ENCODE measurements around the gene WDPCP. TPM values are rescaled to one million over a fixed set of nuclear protein-coding genes. Genes with fewer than 3 reads are reported as not detected.
"Not testable (repeated sequence)": the region's sequence is repeated elsewhere in the genome, so short reads cannot be mapped to it uniquely, and the experiment has no call there.

The WDPCP gene
- total RNA-seq, 2 donors from 2014 or later = 8.4 to 10.1 TPM

GRCh38 chr2:63444565-63445288 lies 143.6 kb downstream of the WDPCP start:
- DNase-seq (ENCODE audit: low spot score in 2 of 2) (no peak), ATAC-seq (peak; percentile 20 to 44)
- H3K27ac Mint-ChIP-seq = peak overlapping the region in 1 of 2 donors; percentile 62
- H3K36me3 Mint-ChIP-seq = no peaks in the 10 kb centered on the region
- no peaks in the 10 kb centered on the region for H3K9me3 Mint-ChIP-seq

GRCh38 chr2:63440612-63441011 lies 147.7 kb downstream of the WDPCP start:
- ATAC-seq (peak in 1 of 2 donors; percentile 48), DNase-seq (ENCODE audit: low spot score in 2 of 2) (no peak)
- H3K9me3 Mint-ChIP-seq = no peaks in the 10 kb centered on the region
- H3K36me3 Mint-ChIP-seq = no peaks in the 10 kb centered on the region
- no peak overlapping the region for H3K27ac Mint-ChIP-seq

GRCh38 chr2:63438181-63438580 lies 150.1 kb downstream of the WDPCP start:
- ATAC-seq = no peak
- H3K36me3 Mint-ChIP-seq = no peaks in the 10 kb centered on the region
- no peak for DNase-seq (ENCODE audit: low spot score in 2 of 2)
- no peaks in the 10 kb centered on the region for H3K9me3 Mint-ChIP-seq
- no peak overlapping the region for H3K27ac Mint-ChIP-seq

GRCh38 chr2:63436488-63436887 lies 151.8 kb downstream of the WDPCP start:
- H3K9me3 Mint-ChIP-seq = no peaks in the 10 kb centered on the region
- no peaks in the 10 kb centered on the region for H3K36me3 Mint-ChIP-seq
- no peak overlapping the region for H3K27ac Mint-ChIP-seq
- ATAC-seq (no peak), DNase-seq (ENCODE audit: low spot score in 2 of 2) (no peak)

- no peaks in the 10 kb centered on the region for H3K36me3 Mint-ChIP-seq
- no peaks in the 10 kb centered on the region for H3K9me3 Mint-ChIP-seq
- no peak for ATAC-seq
- no peak for DNase-seq (ENCODE audit: low spot score in 2 of 2)
- no peak overlapping the region for H3K27ac Mint-ChIP-seq
These were observed 153.2 kb downstream of the WDPCP start for GRCh38 chr2:63435070-63435469.

- no peaks in the 10 kb centered on the region for H3K9me3 Mint-ChIP-seq
- H3K27ac Mint-ChIP-seq = no peak overlapping the region
- H3K36me3 Mint-ChIP-seq = peaks cover 0 to 2% of the 10 kb centered on the region in 2 donors
- DNase-seq (ENCODE audit: low spot score in 2 of 2) (no peak), ATAC-seq (no peak)
These were observed 154.0 kb downstream of the WDPCP start for GRCh38 chr2:63434024-63435001.

- peaks cover 0 to 20% of the 10 kb centered on the region in 2 donors for H3K36me3 Mint-ChIP-seq
- H3K27ac Mint-ChIP-seq = peak overlapping the region in 1 of 2 donors; percentile 76
- no peaks in the 10 kb centered on the region for H3K9me3 Mint-ChIP-seq
- peak in 1 of 2 donors; percentile 30 for ATAC-seq
- DNase-seq (ENCODE audit: low spot score in 2 of 2) = no peak
These were observed 155.9 kb downstream of the WDPCP start for GRCh38 chr2:63432373-63432772.

GRCh38 chr2:63425606-63426005 lies 162.7 kb downstream of the WDPCP start:
- ATAC-seq (no peak), DNase-seq (ENCODE audit: low spot score in 2 of 2) (no peak)
- H3K9me3 Mint-ChIP-seq = peaks cover 0 to 5% of the 10 kb centered on the region in 2 donors
- no peak overlapping the region for H3K27ac Mint-ChIP-seq
- H3K36me3 Mint-ChIP-seq = peaks cover 0 to 25% of the 10 kb centered on the region in 2 donors

GRCh38 chr2:63425079-63425416 lies 163.2 kb downstream of the WDPCP start:
- ATAC-seq (no peak), DNase-seq (ENCODE audit: low spot score in 2 of 2) (no peak)
- Mint-ChIP-seq H3K27ac (no peak overlapping the region), H3K9me3 (peaks cover 0 to 5% of the 10 kb centered on the region in 2 donors), H3K36me3 (peaks cover 0 to 25% of the 10 kb centered on the region in 2 donors)

GRCh38 chr2:63424329-63425078 lies 163.8 kb downstream of the WDPCP start:
- peak; percentile 65 to 83 for ATAC-seq
- Mint-ChIP-seq H3K27ac (no peak overlapping the region), H3K36me3 (peaks cover 0 to 25% of the 10 kb centered on the region in 2 donors), H3K9me3 (peaks cover 0 to 5% of the 10 kb centered on the region in 2 donors)
- peak in 1 of 2 donors; percentile 44 for DNase-seq (ENCODE audit: low spot score in 2 of 2)

- Mint-ChIP-seq H3K9me3 (peaks cover 0 to 5% of the 10 kb centered on the region in 2 donors), H3K36me3 (peaks cover 0 to 7% of the 10 kb centered on the region in 2 donors)
- ATAC-seq = no peak
These were observed 165.7 kb downstream of the WDPCP start for GRCh38 chr2:63422556-63422955.

GRCh38 chr2:63408530-63408929 lies 179.7 kb downstream of the WDPCP start:
- H3K36me3 Mint-ChIP-seq = peaks cover 0 to 6% of the 10 kb centered on the region in 2 donors
- H3K9me3 Mint-ChIP-seq = no peaks in the 10 kb centered on the region
- DNase-seq (ENCODE audit: low spot score in 2 of 2) (no peak), ATAC-seq (no peak)
- peak overlapping the region in 1 of 2 donors; percentile 40 for H3K27ac Mint-ChIP-seq

More at GRCh38 chr2:63422556-63422955, 165.7 kb downstream of the WDPCP start:
- DNase-seq (ENCODE audit: low spot score in 2 of 2) = no peak
- H3K27ac Mint-ChIP-seq = no peak overlapping the region

GRCh38 chr2:63406641-63407040 lies 181.6 kb downstream of the WDPCP start:
- DNase-seq (ENCODE audit: low spot score in 2 of 2) = no peak
- peaks cover 0 to 3% of the 10 kb centered on the region in 2 donors for H3K9me3 Mint-ChIP-seq
- ATAC-seq = no peak
- peaks cover 13 to 19% of the 10 kb centered on the region in 2 donors for H3K36me3 Mint-ChIP-seq
- H3K27ac Mint-ChIP-seq = no peak overlapping the region

GRCh38 chr2:63403820-63404219 lies 184.5 kb downstream of the WDPCP start:
- peaks cover 0 to 3% of the 10 kb centered on the region in 2 donors for H3K9me3 Mint-ChIP-seq
- DNase-seq (ENCODE audit: low spot score in 2 of 2) = no peak
- ATAC-seq = no peak
- H3K36me3 Mint-ChIP-seq = peaks cover 13 to 19% of the 10 kb centered on the region in 2 donors
- H3K27ac Mint-ChIP-seq = no peak overlapping the region

- peaks cover 13 to 19% of the 10 kb centered on the region in 2 donors for H3K36me3 Mint-ChIP-seq
- not testable (repeated sequence) for DNase-seq (ENCODE audit: low spot score in 2 of 2); ATAC-seq; H3K9me3 Mint-ChIP-seq; H3K27ac Mint-ChIP-seq
These were observed 185.4 kb downstream of the WDPCP start for GRCh38 chr2:63402889-63403288.

GRCh38 chr2:63399156-63399555 lies 189.1 kb downstream of the WDPCP start:
- DNase-seq (ENCODE audit: low spot score in 2 of 2) (no peak), ATAC-seq (no peak)
- Mint-ChIP-seq H3K27ac (no peak overlapping the region), H3K36me3 (peaks cover 13 to 17% of the 10 kb centered on the region in 2 donors), H3K9me3 (peaks cover 0 to 3% of the 10 kb centered on the region in 2 donors)
